ENCODE measurements around the gene C1orf56. TPM values are rescaled to one million over a fixed set of nuclear protein-coding genes. Genes with fewer than 3 reads are reported as not detected.
A peak's percentile ranks its signal among the peaks of the same experiment; 100 is the strongest.

Gene C1orf56
- polyA plus RNA-seq, 1 donor from 2014 or later = 0.87 TPM

GRCh38 chr1:151060007-151060656 lies 12.6 kb downstream of the C1orf56 start, which contains the start of gene MLLT11:
MLLT11 (plus strand) TSS chr1:151060397; CDS start chr1:151067225, 6,828 bp downstream.
- H3K9me3 ChIP-seq (ENCODE audit: low read length) = no peaks in the 10 kb centered on the region
- no peaks in the 10 kb centered on the region for H3K9me2 ChIP-seq (ENCODE audit: insufficient read depth, low read length)
- H4K20me1 ChIP-seq (ENCODE audit: insufficient read depth) = no peaks in the 10 kb centered on the region

More at GRCh38 chr1:151060007-151060656, 12.6 kb downstream of the C1orf56 start, which contains the start of gene MLLT11:
- Histone ChIP-seq H3K4me2 (ENCODE audit: low read length) (peak within 1 kb of the TSS; percentile 100), H3F3A (ENCODE audit: insufficient read depth, low read length, poor library complexity, severe bottlenecking) (peaks cover 10% of the 10 kb centered on the region), H3K79me2 (replicated peaks; ENCODE audit: insufficient read depth, low read length) (peaks cover 80% of the 10 kb centered on the region), H3K36me3 (ENCODE audit: insufficient read depth, low read length) (peaks cover 4% of the 10 kb centered on the region), H3K4me3 (ENCODE audit: low read length) (peak within 1 kb of the TSS; percentile 69), H2AFZ (ENCODE audit: low read depth, low read length) (peak within 1 kb of the TSS; percentile 25), H3K27ac (ENCODE audit: low read length) (peak within 1 kb of the TSS; percentile 99), H3K27me3 (ENCODE audit: insufficient read depth, low read depth, low read length) (no peaks in the 10 kb centered on the region), H3K9ac (ENCODE audit: low read length) (peak within 1 kb of the TSS; percentile 98)
- TF ChIP-seq EZH2 (IDR thresholded peaks at IDR 0.05; ENCODE audit: borderline replicate concordance, insufficient read depth, low read length, poor library complexity, severe bottlenecking) = no peak
- TF ChIP-seq RAD21 (conservative IDR thresholded peaks at IDR 0.05) = peak; percentile 8
- TF ChIP-seq SMC3 (conservative IDR thresholded peaks at IDR 0.05; ENCODE audit: poor library complexity) = no peak
- peak; percentile 82 for TF ChIP-seq EP300 (conservative IDR thresholded peaks at IDR 0.05; ENCODE audit: poor library complexity, severe bottlenecking)
- peak; percentile 99 for TF ChIP-seq POLR2AphosphoS5 (IDR thresholded peaks at IDR 0.05)
- peak; percentile 96 for TF ChIP-seq TAF1 (IDR thresholded peaks at IDR 0.05; ENCODE audit: low read depth)
- peak; percentile 95 for TF ChIP-seq REST (IDR thresholded peaks at IDR 0.05; ENCODE audit: borderline replicate concordance)
- peak; percentile 43 for TF ChIP-seq MXI1 (conservative IDR thresholded peaks at IDR 0.05; ENCODE audit: poor library complexity, severe bottlenecking)
- peak; percentile 56 for TF ChIP-seq CTCF (IDR thresholded peaks at IDR 0.05; ENCODE audit: poor library complexity, severe bottlenecking)
